Kidney capillary endothelial cell (primary cell): ENCODE data around the gene TNFRSF14.
"Not testable (repeated sequence)": the region's sequence is repeated elsewhere in the genome, so short reads cannot be mapped to it uniquely, and the experiment has no call there.

ENCODE experiments used
- DNase-seq: peaks from one replicate; pipeline ENCODE4 v3.0.0-alpha.2; 2018; ENCODE audit warnings: low spot score

The TNFRSF14 gene

DNA sequence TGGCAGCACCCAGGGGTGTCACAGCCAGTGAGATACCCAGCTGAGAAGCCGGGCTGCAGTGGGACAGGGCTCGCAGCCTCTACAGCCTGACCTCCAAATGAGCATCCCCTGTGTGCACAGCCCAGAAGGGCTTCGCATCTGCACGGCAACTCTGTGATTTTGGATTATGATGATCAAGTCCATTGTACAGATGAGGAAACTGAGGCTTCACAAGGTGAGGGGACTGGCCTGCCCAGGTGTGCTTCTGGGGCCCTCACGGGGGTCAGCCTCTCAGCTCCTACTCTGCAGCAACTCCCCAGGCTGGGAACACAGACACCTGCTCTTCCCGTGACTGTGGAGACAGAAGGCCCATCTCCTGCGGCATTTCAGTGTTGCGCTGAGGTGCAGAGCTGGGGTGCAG is 17.3 kb upstream of the TNFRSF14 start:
- no peak for DNase-seq

DNA sequence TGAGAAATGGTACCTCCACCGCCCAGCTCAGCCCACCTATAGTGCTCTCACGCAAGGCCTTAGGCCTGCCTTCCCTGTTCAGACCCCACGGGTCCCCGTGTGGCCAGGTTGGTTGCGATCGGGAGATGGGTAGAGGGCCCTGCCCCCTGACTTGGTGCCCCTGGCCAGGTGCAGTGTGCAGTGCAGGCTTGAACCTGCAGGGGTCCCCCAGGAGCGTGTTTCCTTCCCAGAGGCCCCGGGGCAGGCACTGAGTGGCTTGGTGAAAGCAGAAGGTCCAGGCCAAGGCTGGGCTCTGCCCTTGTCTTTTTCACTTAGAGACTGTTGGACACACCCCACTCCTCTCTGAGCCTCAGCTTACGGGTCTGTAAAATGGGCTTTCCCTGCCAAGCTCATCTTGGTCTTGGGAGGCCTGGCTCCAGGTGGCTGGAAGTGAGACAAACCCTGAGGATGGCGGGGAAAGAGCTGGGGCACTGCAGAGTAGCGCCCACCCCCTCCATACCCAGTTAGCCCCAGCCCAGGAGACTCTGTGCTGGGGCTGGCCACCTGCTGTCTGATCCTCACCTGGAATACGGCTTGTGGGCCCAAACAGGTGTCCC is 16.8 kb upstream of the TNFRSF14 start:
- DNase-seq: no peak

DNA sequence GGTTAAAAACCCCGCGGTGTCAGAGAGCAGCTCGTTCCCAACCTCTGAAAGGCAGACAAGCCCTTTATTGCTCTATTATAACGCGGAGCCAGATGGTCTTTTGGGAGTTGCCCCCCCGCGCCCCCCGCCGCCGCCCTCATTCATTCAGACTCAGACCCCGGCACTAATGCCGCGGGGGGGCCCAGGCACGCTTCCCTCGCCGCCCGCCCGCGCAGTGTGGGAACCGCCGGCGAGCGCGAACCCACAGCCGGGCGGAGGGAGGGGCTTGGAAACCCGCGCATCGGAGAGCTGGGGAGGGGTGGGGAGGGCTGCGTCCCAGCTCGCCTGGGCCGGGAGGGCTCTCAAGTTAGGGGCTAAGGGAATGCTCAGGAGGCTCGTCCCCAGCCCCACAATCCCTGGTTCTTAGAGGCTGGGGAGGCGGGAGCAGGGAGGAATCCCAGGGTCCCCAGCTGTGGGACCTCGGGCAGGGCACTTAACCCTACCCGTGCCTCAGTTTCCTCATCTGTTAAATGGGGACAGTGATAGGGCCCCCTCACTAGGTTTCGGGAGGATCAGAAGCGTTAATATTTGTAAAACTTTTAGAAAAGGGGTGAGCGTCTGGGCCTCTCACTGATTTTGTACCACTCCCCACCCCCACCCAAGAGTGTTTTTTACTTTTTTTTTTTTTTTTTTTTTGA is 15.2 kb upstream of the TNFRSF14 start:
- no peak for DNase-seq

DNA sequence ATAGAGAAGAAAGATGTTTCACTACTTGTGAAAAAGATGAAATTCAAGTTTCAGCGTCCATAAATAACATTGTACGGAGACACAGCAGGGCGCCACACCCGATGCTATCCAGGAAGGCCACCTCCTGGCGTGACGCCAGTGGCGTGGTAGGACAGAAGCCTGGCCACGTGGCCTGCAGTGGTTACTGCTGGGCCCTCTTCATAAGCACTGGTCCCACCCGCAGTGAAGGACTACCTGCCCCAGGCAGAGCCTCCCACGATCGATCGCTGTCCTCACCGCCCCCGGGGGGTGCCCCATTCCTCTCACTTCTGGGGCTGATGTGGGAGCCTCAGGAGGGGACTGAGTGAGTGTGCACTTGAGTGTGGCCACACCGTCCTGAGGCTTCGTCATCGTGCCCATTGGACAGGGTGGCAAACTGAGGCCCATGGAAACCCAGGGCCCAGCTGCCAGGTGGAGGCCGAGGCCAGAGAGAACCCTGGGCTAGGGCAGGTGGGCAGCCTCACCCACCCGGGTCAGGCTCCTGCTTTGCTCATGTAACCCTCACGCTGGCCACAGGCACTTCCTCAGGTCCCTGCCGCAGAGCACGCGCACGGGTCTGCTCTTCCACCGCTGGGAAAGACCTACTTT is 14.4 kb upstream of the TNFRSF14 start:
- DNase-seq: no peak

DNA sequence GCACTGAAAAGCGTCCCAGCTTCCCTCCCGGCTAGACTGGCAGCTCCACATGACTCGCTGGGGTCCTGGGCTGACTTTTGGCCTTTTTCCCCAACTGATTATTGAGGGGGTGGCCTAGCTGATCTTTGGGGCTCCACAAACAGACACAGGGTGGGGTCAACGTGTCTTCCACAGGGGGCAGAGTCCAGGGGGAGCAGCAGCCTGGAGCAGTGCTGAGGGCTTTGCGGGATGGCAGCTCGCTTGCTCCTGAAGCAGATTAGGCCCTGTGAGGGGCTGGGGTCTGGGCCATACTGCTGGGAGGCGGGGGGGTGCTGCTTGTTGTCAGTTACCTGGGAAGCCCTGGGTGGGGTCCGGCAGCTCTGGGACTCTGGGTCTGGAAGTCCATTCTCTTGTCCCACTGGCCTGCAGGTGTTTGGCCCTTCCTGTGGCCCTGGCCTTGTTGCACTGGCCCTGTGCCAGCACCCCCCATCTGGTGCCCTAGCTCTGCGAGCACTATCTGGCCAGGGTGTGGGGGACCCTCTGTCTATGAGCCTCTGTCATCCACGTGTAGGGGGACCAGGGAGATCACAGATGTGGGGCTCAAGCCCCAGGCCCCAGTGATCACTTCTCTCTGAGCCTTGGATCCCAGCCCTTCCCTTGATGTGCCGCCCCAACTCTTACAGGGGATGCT is 13.8 kb upstream of the TNFRSF14 start:
- DNase-seq: no peak

DNA sequence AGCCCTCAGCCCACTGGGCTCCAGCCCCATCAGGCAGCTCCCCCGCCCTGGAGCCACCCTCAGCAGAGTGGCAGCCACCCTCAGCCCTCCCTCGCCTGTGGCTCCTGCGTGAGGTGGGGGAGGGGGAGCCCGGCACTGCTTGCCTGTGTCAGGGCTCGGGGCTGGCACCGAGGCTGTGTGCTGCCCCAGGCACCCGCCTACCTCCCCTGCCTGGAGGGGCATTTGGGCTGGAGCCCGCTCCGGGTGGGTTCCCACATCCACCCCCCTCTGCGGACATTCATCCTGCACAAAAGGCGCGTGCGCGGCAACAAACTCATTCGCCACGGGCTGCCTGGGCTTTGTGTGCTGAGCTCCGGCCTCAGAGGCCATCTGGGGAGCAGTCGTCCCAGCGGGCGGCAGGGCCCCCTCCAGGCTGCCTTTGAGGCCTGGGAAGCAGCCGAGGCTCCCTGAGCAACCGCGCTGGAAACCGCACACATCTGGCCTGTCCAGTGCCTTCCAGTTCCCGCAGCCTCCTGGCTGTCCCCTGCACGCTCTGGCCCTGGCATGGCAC is 12.6 kb upstream of the TNFRSF14 start:
- no peak for DNase-seq

DNA sequence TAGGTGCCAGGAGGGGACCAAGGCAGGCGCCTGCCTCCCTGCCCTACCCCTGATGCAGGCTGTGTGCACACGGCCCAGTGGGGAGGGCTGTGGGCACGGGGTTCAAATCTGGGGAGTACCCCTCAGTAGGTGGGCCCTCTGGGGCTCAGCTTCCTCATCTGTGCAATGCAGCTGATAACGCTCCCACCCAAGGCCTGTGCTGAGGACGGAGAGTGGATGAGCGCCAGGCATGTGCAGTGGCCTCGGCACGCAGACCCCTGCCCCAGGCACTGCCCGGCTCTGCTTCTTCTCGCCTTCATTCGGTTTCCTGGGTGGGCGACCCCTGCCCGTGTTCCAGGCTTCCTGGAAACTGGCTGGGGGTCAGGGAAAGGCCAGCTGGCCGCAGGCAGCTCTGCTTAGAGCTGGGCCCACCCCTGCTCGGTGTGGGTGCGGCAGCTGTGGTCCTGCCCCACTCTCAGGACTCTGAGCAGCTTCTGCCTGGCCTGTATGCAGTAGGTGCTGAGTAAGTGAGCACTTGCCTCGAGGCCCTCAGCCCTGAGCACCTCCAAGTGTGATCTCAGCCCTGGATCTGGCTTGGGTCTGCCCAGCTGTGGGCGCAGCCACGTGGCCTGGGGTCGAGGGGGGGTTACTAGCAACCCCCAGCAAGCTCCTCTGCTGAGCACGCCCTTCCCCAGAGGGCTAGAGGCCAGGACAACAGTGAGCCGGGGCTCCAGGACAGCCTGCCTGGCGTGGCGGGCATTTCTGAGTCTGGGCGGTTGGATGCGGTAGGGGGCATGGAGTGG is 11.9 kb upstream of the TNFRSF14 start:
- DNase-seq: no peak

DNA sequence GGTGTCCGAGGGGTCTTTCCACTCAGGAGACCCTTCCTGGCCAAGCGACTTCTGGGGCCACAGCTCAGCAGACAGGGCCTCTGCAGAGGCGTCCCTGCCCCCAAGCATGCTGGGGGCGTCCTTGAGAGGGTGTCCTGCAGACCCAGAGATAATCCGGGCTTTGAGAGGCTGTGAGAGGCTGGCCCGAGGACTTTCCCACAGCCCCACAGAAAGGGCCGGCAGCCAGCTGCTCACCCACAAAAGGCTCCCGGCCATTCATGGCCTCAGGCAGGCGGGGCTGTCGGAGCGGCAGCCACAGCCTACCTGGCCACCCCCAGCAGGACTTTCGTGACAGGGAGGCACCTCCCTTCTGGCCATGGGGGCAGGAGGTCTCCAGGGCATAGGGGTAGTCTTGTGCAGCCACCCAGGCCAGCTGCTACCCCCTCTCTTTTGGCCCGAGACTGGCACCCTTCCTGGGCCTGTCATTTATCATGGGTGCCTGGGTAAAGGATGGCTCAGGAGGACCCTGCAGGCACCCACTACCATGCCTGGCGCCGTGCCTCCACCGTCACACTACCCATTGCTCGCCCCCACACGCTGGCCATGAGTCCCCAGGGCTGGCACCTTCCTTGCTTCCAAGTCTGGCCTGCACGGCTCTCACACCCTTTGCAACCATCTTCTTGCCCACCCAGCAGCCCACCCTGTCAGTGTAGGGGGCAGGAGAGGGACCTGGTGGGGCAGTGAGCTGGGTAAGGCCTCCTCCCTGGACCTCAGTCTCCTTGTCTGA is 11.1 kb upstream of the TNFRSF14 start:
- no peak for DNase-seq

DNA sequence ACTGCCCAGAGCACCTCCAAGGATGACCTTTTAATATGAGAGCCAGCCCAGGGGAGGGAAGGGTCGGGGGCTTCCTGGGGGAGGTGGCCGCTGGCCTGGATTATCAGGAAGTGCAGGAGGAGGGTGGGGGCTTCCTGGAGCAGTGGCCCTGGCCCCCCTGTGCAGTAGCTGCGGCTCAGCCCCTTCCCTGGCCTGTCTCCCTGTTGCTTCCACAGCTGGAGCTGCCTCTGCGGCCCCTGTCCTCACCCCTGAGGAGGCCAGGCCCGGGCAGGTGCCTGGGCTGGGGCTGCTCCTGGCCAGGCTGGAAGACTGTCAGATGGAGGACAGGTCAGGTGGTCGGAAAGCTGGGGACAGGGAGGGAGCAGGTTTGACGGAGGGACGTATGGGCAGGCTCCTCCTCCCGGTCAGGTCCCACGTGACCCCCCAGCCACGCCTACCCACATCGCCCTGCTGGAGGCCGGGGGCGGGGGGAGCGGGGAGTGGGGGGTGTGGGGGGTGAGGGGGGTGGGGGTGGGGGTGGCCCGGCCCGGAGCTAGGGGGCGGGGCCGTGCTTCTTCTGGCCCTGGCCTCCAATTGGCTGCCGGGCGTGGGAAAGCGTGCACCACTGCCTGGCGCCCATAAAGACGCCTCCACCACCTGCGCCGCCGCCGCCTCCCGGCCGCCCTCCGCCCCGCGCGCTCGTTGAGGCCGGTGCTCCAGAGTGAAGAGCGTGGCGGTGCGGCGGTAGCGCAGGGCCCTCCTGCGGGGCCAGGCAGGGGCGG is 10.2 kb upstream of the TNFRSF14 start:
- peak; percentile 74 for DNase-seq

DNA sequence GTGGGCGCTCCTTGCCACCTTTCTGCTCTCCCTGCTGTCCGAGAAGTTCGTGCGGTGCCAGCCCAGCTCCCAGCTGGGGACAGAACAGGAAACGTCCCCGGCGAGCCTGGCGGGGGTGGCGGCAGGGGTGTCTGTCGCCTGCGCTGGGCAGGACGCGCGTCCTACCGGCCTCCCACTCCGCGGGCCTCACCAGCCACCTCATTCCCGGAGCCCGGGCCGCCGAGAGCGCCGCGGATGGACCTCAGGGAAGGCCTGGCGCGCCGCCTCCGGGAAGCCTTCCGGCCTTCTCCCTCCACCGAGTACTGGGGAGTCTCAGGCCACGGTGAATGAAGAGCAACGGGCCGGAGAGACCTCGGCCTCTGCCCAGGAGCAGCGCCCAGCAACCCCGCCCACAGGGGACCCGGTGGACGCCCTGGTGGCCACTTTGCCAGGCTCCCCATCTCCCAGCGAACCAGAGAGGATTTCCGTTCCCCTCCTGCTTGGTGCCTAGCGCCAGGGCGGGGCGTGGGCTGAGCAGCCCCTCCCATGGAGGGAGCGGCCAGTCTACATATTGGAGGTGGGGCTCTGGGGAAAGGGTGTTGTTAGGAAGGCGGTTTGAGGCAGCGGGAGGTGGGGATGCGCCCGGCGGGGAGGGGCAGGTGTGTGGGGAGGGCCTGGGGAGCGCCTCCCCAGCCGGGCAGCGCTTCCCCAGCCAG is 9.5 kb upstream of the TNFRSF14 start:
- peak; percentile 75 for DNase-seq

DNA sequence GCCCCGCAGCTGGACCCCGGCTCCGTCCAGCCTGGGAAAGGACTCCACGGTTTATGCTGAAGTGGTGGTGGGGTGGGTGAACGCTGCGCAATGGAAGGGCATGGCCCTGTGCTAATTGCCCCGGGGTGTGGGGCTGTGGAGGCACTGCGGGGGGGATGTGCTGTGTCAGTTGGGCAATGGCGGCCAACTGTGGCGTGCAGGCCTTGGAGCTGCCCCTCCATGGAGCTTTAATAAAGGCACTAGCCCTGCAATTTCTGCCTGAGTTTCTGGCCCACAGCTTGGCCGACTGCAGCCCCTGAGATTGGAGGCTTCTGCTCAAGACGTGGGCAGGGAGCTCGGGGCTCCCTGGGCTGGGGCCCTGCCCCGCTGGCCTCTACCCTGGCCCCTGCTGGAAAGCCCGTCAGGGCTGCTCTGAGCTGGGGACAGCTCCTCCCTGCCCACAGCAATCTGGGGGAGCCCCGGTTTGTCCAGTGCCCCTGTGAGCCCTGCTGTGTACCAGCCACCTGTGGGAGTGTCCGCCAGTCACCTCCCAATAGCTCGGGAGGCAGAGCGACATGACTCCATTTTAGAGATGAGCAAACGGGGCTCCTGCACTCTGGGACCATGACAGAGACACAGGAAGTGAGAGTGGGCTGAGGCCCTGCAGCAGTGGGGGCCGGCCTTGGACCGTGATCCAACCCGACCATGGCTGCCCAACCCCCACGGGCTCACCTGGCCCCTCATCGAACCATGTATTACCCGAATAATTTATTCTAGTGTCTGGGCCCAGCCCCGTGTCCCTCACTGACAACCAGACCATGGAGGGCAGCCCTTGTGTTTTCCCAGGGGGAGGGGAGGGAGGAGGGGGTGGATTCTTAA is 8.7 kb upstream of the TNFRSF14 start:
- no peak for DNase-seq

DNA sequence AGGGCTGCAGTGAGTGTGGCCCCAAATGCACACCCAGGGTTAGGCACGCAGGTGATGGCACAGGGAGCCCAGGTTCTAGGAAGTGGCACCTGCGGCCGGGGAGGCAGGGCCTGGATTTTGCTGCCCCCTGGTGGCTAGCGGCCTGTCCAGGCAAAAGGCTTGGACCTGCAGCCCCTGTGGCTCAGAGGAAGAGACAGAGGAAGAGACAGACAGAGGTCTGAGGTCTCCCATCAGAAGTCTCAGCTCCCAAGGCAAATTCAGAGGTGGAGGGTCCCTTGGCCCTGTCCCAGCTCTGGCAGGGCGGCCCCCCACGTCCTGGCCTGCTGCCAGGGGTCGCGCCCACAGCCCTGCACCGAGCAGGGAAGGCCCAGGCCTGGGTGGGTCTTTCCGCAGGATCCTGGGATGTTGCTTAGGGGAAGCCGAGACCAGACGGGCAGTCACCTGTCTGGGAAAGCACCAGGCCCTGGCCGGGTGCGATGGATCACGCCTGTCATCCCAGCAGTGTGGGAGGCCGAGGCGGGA is 8.0 kb upstream of the TNFRSF14 start:
- DNase-seq: no peak

DNA sequence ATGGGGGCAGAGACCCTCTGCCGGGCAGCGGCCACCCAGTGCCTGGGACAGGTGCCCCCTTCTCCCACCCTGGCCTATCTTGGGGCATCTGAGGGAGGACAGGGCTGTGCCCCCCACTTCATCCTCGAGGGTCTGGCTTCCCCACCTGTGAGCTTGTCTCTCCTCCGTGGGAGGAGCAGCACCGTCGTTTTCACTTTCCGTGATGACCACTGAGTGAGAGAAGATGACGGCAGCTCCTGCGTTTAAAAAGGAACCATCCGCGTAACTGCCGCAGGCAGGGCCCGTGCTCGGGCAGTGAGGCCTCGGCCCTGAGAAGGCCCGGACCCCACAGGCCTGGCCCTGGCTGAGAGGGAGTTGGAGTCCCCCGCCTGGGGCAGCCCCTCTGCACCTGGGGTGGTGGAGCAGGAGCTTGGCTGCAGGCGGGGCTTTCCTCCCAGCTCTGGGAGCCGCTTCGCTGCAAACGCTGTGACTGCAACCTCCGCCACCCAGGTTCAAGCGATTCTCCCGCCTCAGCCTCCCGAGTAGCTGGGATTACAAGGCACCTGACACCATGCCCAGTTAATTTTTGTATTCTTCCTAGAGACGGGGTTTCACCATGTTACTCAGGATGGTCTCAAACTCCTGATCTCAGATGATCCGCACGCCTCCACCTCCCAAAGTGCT is 6.7 kb upstream of the TNFRSF14 start:
- not testable (repeated sequence) for DNase-seq

DNA sequence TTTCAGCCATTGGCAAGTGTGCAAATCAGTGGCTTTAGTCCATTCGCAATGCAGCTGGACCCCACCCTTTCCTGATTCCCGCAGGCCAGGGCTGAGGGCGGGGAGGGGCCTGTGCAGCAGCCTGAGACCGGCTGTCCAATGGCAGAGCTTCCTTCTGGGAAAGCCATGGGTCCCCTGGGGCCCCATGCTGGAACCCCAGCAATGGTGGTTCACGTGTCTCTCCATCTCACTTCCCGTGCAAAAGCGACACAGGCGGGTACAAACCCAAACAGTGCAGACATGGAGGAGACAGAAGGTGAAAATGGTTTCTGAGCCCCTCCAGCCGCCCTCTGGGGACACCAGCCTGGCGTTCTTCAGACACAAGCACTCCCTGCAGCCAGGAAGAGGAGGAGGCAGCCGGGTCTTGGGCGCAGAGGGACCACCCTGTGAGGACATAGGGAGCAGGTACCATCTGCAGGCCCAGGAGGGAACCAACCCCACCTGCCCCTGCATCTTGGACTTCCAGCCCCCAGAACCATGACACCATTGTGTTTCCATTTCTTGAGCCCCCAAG is 5.8 kb upstream of the TNFRSF14 start:
- not testable (repeated sequence) for DNase-seq

DNA sequence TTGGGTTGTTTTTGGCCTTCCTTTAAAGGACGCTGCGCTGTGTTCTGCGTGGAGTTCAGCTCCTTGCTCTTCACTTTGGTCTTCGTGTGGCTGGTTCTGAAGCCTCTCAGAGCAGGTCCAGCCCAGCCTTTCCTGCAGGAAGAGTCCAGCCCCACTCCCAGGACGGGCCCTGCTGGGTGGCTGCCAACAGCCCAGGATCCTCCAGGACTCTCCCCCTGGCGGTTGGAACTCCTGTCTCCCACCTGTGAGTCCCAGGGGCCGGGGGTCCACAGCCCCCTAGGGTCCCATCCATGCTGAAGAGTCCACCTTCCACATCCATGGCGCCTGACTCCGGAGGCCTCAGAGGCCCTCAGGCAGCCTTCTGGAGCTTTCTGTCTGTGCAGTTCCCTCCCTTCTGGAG is 4.6 kb upstream of the TNFRSF14 start:
- DNase-seq: not testable (repeated sequence)

DNA sequence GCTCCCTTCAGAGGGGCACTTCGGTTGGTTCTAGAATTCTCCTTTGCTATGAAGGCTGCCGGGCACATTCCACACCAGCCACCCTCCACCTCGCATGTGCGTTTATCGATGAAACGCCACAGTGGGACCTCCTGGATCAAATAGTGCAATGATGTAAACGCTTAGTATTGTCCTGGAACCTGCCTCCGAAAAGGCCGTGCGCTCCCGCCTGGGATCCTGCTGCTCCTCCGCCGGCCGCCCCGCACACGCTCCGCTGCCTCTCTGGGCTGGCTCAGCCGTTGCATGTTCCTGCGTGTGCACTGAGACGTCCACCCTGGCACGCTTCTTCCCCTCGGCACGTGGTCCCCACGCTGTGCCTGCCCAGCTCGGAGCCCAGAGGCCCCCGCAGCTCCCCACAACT is 4.0 kb upstream of the TNFRSF14 start:
- no peak for DNase-seq

DNA sequence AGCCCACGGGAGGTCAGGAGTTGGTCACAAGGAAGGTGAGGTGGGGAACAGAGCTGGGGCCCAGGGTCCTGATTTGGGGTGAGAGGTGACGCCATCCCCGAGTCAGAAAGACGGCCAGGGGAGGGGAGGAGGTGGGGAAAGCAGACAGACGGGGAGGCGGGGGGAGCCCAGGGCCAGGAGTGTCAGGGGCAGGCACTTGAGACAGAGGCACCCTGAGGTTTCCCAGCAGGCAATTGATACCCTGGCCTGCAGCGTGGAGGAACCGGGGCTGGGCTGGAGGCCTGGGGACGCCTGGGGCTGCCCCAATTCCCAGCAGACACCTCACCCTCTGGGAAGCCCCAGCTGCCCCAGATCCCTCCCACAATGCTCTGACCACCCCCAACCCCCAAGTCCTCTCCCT is 3.1 kb upstream of the TNFRSF14 start:
- not testable (repeated sequence) for DNase-seq
